GM10248 (cell line): ENCODE results near the gene MTREX.

Experiments
- CTCF ChIA-PET: fragments of 300-600 bp; sonication (Branson Sonifier 250); formaldehyde crosslinking; extraction: SDS; loops from one replicate; lab custom pipeline; 2021; ENCODE audit warnings: antibody characterized with exemption; lab: Yijun Ruan, JAX
- POLR2A ChIA-PET: fragments of 350-650 bp; sonication (Branson Sonifier 250); formaldehyde crosslinking; extraction: SDS; loops from one replicate; lab custom pipeline; 2020; ENCODE audit warnings: antibody characterized with exemption; lab: Yijun Ruan, JAX
- DNase-seq: peaks from one replicate; pipeline ENCODE4 v3.0.0; 2012; ENCODE audit errors: extremely low spot score
- CTCF ChIP-seq: IDR thresholded peaks from 2 replicates; pipeline ENCODE4 v1.5.1; 2012; ENCODE audit warnings: mild to moderate bottlenecking, low read depth; ENCODE audit errors: extremely low read depth, missing control alignments, control extremely low read depth

The MTREX gene

GRCh38 chr5:55290991-55291390, 16.8 kb upstream of the MTREX start:
- no peak for TF ChIP-seq CTCF
- no peak for DNase-seq
- ChIA-PET POLR2A (no interaction called here), CTCF (interaction anchor here (1.7 kb wide), 1 partner anchor 15 kb away, joined by 4 read pairs; no protein-coding TSS in a partner anchor)

GRCh38 chr5:55294935-55295334, 12.9 kb upstream of the MTREX start:
- CTCF ChIA-PET: interaction anchor here (0.9 to 1.0 kb wide), 2 partner anchors 8 to 30 kb away, joined by 3 read pairs; no protein-coding TSS in a partner anchor
- POLR2A ChIA-PET: no interaction called here
- TF ChIP-seq CTCF: no peak
- DNase-seq: no peak

- no peak for TF ChIP-seq CTCF
- DNase-seq: no peak
- ChIA-PET CTCF (no interaction called here), POLR2A (no interaction called here)
Measured at GRCh38 chr5:55300890-55301289, 6.9 kb upstream of the MTREX start.

GRCh38 chr5:55303238-55303690, 4.5 kb upstream of the MTREX start:
- no peak for DNase-seq
- TF ChIP-seq CTCF: no peak
- ChIA-PET POLR2A (no interaction called here), CTCF (interaction anchor here (0.9 to 1.4 kb wide), 3 partner anchors 9 to 388 kb away, joined by 3 to 6 read pairs (median 3); no protein-coding TSS in a partner anchor)

GRCh38 chr5:55304584-55304983, 3.2 kb upstream of the MTREX start:
- no peak for DNase-seq
- ChIA-PET CTCF (interaction anchor here (0.6 kb wide), 1 partner anchor 466 kb away, joined by 3 read pairs; no protein-coding TSS in a partner anchor), POLR2A (interaction anchor here (0.6 kb wide), 1 partner anchor 309 kb away, joined by 7 read pairs; no protein-coding TSS in a partner anchor)
- no peak for TF ChIP-seq CTCF

- DNase-seq: no peak
- ChIA-PET POLR2A (no interaction called here), CTCF (interaction anchor here (1.1 kb wide), 1 partner anchor 14 kb away, joined by 4 read pairs; no protein-coding TSS in a partner anchor)
- TF ChIP-seq CTCF: no peak
Measured at GRCh38 chr5:55305345-55305744, 2.4 kb upstream of the MTREX start.
